IMR-90 (cell line): ENCODE measurements around the gene ASGR2.

Experiments used
- BHLHE40 ChIP-seq: fragments of 150-350 bp; IDR thresholded peaks from 2 replicates; pipeline ENCODE4 v1.6.1; 2016; ENCODE audit warnings: mild to moderate bottlenecking, low read depth, low read length
- CEBPB ChIP-seq: IDR thresholded peaks from 2 replicates; pipeline ENCODE4 v1.6.1; 2012; ENCODE audit warnings: low read depth, low read length, improper control_type of control experiment
- CHD1 ChIP-seq: IDR thresholded peaks from 2 replicates; pipeline ENCODE4 v1.6.1; 2012; ENCODE audit warnings: low read depth, low read length, improper control_type of control experiment
- CTCF ChIP-seq: conservative IDR thresholded peaks from 2 replicates; pipeline ENCODE4 v1.5.1; 2012; ENCODE audit warnings: mild to moderate bottlenecking, low read depth, low read length, improper control_type of control experiment
- MAFK ChIP-seq: IDR thresholded peaks from 2 replicates; pipeline ENCODE4 v1.6.1; 2012; ENCODE audit warnings: low read depth, low read length, improper control_type of control experiment
- MAZ ChIP-seq: IDR thresholded peaks from 2 replicates; pipeline ENCODE4 v1.6.1; 2012; ENCODE audit warnings: low read depth, mild to moderate bottlenecking, low read length, improper control_type of control experiment, moderate library complexity, borderline replicate concordance
- MXI1 ChIP-seq: IDR thresholded peaks from 2 replicates; pipeline ENCODE4 v1.6.1; 2012; ENCODE audit warnings: low read depth, mild to moderate bottlenecking, low read length, moderate library complexity, borderline replicate concordance
- NFE2L2 ChIP-seq: fragments of 150-350 bp; IDR thresholded peaks from 2 replicates; pipeline ENCODE4 v1.6.1; 2016; ENCODE audit warnings: low read depth, mild to moderate bottlenecking, low read length
- POLR2A ChIP-seq: IDR thresholded peaks from 2 replicates; pipeline ENCODE4 v1.6.1; 2012; ENCODE audit warnings: mild to moderate bottlenecking, low read depth, low read length
- RAD21 ChIP-seq: IDR thresholded peaks from 2 replicates; pipeline ENCODE4 v1.6.1; 2012; ENCODE audit warnings: low read length, improper control_type of control experiment
- RCOR1 ChIP-seq: IDR thresholded peaks from 2 replicates; pipeline ENCODE4 v1.6.1; 2012; ENCODE audit warnings: mild to moderate bottlenecking, low read length, improper control_type of control experiment; ENCODE audit not compliant: insufficient replicate concordance
- RFX5 ChIP-seq: IDR thresholded peaks from 2 replicates; pipeline ENCODE4 v1.8.0; 2012; ENCODE audit warnings: low read depth, mild to moderate bottlenecking, low read length, moderate library complexity
- USF2 ChIP-seq: fragments of 150-350 bp; IDR thresholded peaks from 2 replicates; pipeline ENCODE4 v1.6.1; 2017; ENCODE audit warnings: mild to moderate bottlenecking, antibody characterized with exemption, low read length, low read depth
- TF ChIP-seq, protein P1 (sequence below): fragments of 150-350 bp; IDR thresholded peaks from 2 replicates; pipeline ENCODE4 v1.6.1; 2016; ENCODE audit warnings: low read depth, mild to moderate bottlenecking, low read length, moderate library complexity, borderline replicate concordance

DNA sequence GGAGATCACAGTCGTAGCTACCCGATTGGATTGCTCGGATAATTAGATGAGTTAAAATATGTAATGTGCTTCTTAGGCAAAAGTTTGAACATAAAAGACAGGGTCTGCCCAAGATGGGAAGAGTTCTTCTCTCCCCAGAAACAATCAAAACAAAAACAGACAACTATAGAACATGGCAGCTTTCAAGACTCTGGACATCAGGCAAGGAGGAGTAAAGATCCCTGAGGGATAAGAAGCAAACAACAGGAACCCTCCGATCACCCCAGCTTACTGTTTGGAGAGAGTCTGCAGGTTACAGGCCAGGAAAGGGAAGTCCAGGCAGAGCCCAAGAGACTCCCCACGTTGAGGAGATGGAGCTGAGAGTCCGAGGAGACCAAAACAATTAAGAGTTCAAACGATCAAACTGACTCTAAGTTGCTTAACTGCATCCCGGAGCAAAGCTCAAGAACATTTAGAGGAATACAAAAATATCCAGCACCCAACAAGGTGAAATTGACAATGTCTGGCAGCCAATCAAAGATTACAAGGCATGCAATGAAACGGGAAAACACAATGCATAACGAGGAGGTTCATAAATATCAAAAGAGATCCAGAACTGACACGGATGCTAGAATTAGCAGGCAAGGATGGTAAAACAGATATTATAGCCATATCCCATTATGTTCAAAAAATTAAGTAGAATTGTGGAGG is 3.9 kb downstream of the ASGR2 start:
- TF ChIP-seq CTCF (no peak), RAD21 (no peak), RFX5 (no peak), BHLHE40 (no peak), MXI1 (no peak), NFE2L2 (no peak), POLR2A (no peak), RCOR1 (no peak), MAZ (no peak), MAFK (no peak), CHD1 (no peak), CEBPB (no peak), USF2 (no peak)
- TF ChIP-seq, protein P1, sequence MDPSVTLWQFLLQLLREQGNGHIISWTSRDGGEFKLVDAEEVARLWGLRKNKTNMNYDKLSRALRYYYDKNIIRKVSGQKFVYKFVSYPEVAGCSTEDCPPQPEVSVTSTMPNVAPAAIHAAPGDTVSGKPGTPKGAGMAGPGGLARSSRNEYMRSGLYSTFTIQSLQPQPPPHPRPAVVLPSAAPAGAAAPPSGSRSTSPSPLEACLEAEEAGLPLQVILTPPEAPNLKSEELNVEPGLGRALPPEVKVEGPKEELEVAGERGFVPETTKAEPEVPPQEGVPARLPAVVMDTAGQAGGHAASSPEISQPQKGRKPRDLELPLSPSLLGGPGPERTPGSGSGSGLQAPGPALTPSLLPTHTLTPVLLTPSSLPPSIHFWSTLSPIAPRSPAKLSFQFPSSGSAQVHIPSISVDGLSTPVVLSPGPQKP, result no peak
